ENCODE data around the gene ARHGEF38. TPM values are rescaled to one million over a fixed set of nuclear protein-coding genes. Genes with fewer than 3 reads are reported as not detected.
"Not testable (repeated sequence)": the region's sequence is repeated elsewhere in the genome, so short reads cannot be mapped to it uniquely, and the experiment has no call there.

The ARHGEF38 gene
- total RNA-seq, 1 donor, result not detected

- H3K4me3 ChIP-seq (ENCODE audit: low read depth, low read length), result no peak overlapping the region
- DNase-seq (ENCODE audit: low read depth), result no peak
- no peak for TF ChIP-seq CTCF (IDR thresholded peaks at IDR 0.05; ENCODE audit: insufficient read depth, low read length)
Measured at GRCh38 chr4:105599932-105600655, 47.7 kb downstream of the ARHGEF38 start.

- H3K4me3 ChIP-seq (ENCODE audit: low read depth, low read length), result no peak overlapping the region
- no peak for DNase-seq (ENCODE audit: low read depth)
- TF ChIP-seq CTCF (IDR thresholded peaks at IDR 0.05; ENCODE audit: insufficient read depth, low read length), result no peak
Measured at GRCh38 chr4:105600951-105601350, 48.5 kb downstream of the ARHGEF38 start.

- H3K4me3 ChIP-seq (ENCODE audit: low read depth, low read length), result no peak overlapping the region
- no peak for DNase-seq (ENCODE audit: low read depth)
- no peak for TF ChIP-seq CTCF (IDR thresholded peaks at IDR 0.05; ENCODE audit: insufficient read depth, low read length)
Measured at GRCh38 chr4:105601406-105601805, 49.0 kb downstream of the ARHGEF38 start.

DNA sequence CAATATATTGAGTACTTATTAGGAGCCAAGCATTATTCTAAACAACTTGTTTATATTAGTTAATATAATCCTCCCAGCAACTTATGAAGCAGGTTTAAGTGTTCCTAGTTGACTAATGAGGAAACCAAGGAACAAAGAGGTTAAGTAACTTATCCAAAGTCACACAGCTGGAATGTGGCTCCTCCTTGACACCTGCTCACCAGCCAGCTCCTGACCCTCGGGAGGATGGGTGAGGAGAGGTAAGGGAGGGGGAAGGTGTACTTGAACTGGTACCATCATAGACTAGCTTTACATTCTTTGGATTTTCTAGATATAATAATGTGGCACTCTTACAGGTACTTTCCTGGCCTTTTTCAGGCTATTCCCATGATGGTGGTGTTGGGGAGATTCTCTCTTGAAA, 50.7 kb downstream of the ARHGEF38 start:
- DNase-seq (ENCODE audit: low read depth), result no peak
- no peak for TF ChIP-seq CTCF (IDR thresholded peaks at IDR 0.05; ENCODE audit: insufficient read depth, low read length)
- H3K4me3 ChIP-seq (ENCODE audit: low read depth, low read length), result no peak overlapping the region

DNA sequence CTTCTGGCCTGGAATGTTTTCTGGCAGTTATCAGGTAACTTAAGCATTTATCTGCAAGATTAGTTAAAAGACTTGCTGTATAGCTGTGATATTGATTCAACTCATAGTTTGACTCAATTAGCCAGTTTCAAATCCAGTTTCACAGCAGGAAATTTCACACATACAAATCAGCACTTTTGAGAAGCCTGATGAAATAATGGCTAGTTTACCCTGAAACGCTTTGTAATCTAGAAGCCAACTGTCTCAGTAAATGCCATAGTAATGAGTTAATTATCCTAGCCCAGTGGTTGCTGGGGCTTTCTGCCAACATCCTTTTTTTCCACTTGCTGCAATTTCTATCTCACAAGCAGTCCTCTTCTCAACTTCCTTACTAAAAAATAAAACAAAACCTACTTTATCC, 53.1 kb downstream of the ARHGEF38 start:
- DNase-seq (ENCODE audit: low read depth), result peak; percentile 48
- H3K4me3 ChIP-seq (ENCODE audit: low read depth, low read length), result no peak overlapping the region
- no peak for TF ChIP-seq CTCF (IDR thresholded peaks at IDR 0.05; ENCODE audit: insufficient read depth, low read length)

- no peak for TF ChIP-seq CTCF (IDR thresholded peaks at IDR 0.05; ENCODE audit: insufficient read depth, low read length)
- no peak overlapping the region for H3K4me3 ChIP-seq (ENCODE audit: low read depth, low read length)
- DNase-seq (ENCODE audit: low read depth), result no peak
Measured at GRCh38 chr4:105607876-105608275, 55.5 kb downstream of the ARHGEF38 start.

DNA sequence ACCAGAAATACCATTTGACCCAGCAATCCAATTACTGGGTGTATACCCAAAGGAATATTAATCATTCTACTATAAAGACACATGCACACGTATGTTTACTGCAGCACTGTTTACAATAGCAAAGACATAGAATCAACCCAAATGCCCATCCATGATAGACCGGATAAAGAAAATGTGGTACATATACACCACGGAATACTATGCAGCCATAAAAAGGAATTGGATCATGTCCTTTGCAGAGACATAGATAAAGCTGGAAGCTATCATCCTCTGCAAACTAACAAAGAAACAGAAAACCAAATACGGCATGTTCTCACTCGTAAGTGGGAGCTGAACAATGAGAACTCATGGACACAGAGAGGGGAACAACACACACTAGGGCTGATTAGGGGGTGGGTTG, 57.4 kb downstream of the ARHGEF38 start:
- not testable (repeated sequence) for H3K4me3 ChIP-seq (ENCODE audit: low read depth, low read length); DNase-seq (ENCODE audit: low read depth)
